Neural crest cell (in vitro differentiated cells): ENCODE results near the gene CHRNB2. TPM values are rescaled to one million over a fixed set of nuclear protein-coding genes. Genes with fewer than 3 reads are reported as not detected.

Experiments used
- DNase-seq: peaks from one replicate; pipeline ENCODE4 v3.0.0; 2021; ENCODE audit warnings: low read depth, mixed read lengths, low spot score
- H3K27ac Mint-ChIP-seq: one replicate; pipeline ENCODE4 v1.8.0; 2021; ENCODE audit warnings: mild to moderate bottlenecking, mixed read lengths; ENCODE audit not compliant: unreplicated experiment
- H3K27me3 Mint-ChIP-seq: 2 replicates; pipeline ENCODE4 v1.8.0; 2021; ENCODE audit warnings: low read depth, mild to moderate bottlenecking, mixed read lengths
- H3K36me3 Mint-ChIP-seq: 2 replicates; pipeline ENCODE4 v1.8.0; 2021; ENCODE audit warnings: low read depth, mild to moderate bottlenecking, mixed read lengths
- H3K4me1 Mint-ChIP-seq: 2 replicates; pipeline ENCODE4 v1.8.0; 2021; ENCODE audit warnings: mixed read lengths
- H3K4me3 Mint-ChIP-seq: one replicate; pipeline ENCODE4 v1.8.0; 2021; ENCODE audit warnings: mild to moderate bottlenecking, mixed read lengths
- H3K9me3 Mint-ChIP-seq: 2 replicates; pipeline ENCODE4 v1.8.0; 2021; ENCODE audit warnings: mixed read lengths
- CTCF ChIP-seq: fragments of 200-600 bp; sonication (generic); conservative IDR thresholded peaks from 2 replicates; pipeline ENCODE4 v1.5.0; 2021; ENCODE audit warnings: antibody characterized with exemption, mild to moderate bottlenecking
- total RNA-seq: library from RNA; stranded (reverse); gene quantifications from 2 replicates; pipeline ENCODE4 v1.2.1, GENCODE V29; 2021

CHRNB2 gene
- total RNA-seq, 1 donor from 2014 or later: 8.7 TPM

- Mint-ChIP-seq H3K4me1 (peaks cover 41% of the 10 kb centered on the region), H3K27me3 (peaks cover 3% of the 10 kb centered on the region), H3K9me3 (no peaks in the 10 kb centered on the region), H3K4me3 (peak overlapping the region; percentile 92), H3K27ac (peak overlapping the region; percentile 99), H3K36me3 (no peaks in the 10 kb centered on the region)
- peak; percentile 95 for DNase-seq
- no peak for TF ChIP-seq CTCF
These were observed 8.7 kb upstream of the CHRNB2 start for GRCh38 chr1:154558720-154559465.

- Mint-ChIP-seq H3K27ac (peak overlapping the region; percentile 99), H3K27me3 (peaks cover 5% of the 10 kb centered on the region), H3K9me3 (no peaks in the 10 kb centered on the region), H3K4me1 (peaks cover 41% of the 10 kb centered on the region), H3K4me3 (peak overlapping the region; percentile 92), H3K36me3 (no peaks in the 10 kb centered on the region)
- TF ChIP-seq CTCF: peak; percentile 95
- DNase-seq: peak; percentile 93
These were observed 8.0 kb upstream of the CHRNB2 start for GRCh38 chr1:154559466-154560044.

DNA sequence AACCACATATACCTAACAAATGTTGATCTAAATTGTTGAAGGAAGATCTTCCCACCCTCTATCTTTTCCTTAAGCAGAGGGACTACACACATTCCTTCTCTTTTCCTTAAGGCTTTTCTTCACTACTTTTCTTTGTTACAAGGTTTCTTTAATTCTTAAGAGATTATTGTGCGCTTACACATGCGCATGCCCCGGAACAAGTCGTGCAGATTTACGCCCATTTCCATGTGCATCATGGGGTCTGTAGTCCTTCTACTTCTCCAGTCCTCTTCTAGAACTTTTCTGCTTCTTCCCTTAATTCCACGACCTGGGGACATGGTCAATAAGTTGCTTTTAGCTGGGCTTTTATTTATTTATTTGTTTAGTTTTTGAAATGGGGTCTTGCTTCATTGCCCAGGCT lies 1.7 kb upstream of the CHRNB2 start:
- TF ChIP-seq CTCF: no peak
- no peaks in the 10 kb centered on the region for H3K9me3 Mint-ChIP-seq
- peaks cover 15% of the 10 kb centered on the region for H3K4me1 Mint-ChIP-seq
- no peak for DNase-seq
- peaks cover 36% of the 10 kb centered on the region for H3K27me3 Mint-ChIP-seq
- H3K27ac Mint-ChIP-seq: no peak overlapping the region
- H3K4me3 Mint-ChIP-seq: no peak overlapping the region
- no peaks in the 10 kb centered on the region for H3K36me3 Mint-ChIP-seq

- peaks cover 17% of the 10 kb centered on the region for H3K4me1 Mint-ChIP-seq
- TF ChIP-seq CTCF: no peak
- peaks cover 7% of the 10 kb centered on the region for H3K36me3 Mint-ChIP-seq
- H3K27me3 Mint-ChIP-seq: peaks cover 33% of the 10 kb centered on the region
- DNase-seq: no peak
- H3K27ac Mint-ChIP-seq: no peak overlapping the region
- H3K9me3 Mint-ChIP-seq: no peaks in the 10 kb centered on the region
- peak overlapping the region; percentile 83 for H3K4me3 Mint-ChIP-seq
These were observed 708 bp downstream of the CHRNB2 start for GRCh38 chr1:154568157-154568815.

- Mint-ChIP-seq H3K36me3 (peaks cover 7% of the 10 kb centered on the region), H3K27me3 (peaks cover 13% of the 10 kb centered on the region), H3K4me1 (peaks cover 27% of the 10 kb centered on the region), H3K9me3 (no peaks in the 10 kb centered on the region), H3K27ac (peak overlapping the region; percentile 46), H3K4me3 (peak overlapping the region; percentile 70)
- no peak for TF ChIP-seq CTCF
- no peak for DNase-seq
These were observed 3.8 kb downstream of the CHRNB2 start for GRCh38 chr1:154571244-154571963.
